ENCODE results near the gene NPHS1.

Gene NPHS1

GRCh38 chr19:35883882-35884281 is 31.6 kb upstream of the NPHS1 start:
- H3K9me3 ChIP-seq (ENCODE audit: low read length): no peaks in the 10 kb centered on the region
- H3K27ac ChIP-seq (ENCODE audit: low read depth, low read length, poor library complexity, severe bottlenecking): no peak overlapping the region
- no peak overlapping the region for H3K9ac ChIP-seq (ENCODE audit: low read length)
- no peaks in the 10 kb centered on the region for H4K20me1 ChIP-seq (ENCODE audit: insufficient read depth, low read length)
- no peaks in the 10 kb centered on the region for H3K9me2 ChIP-seq (ENCODE audit: low read depth, low read length)
- no peaks in the 10 kb centered on the region for H3K79me2 ChIP-seq (ENCODE audit: insufficient read depth, low read length)
- H3F3A ChIP-seq (ENCODE audit: insufficient read depth, low read length): peaks cover 4% of the 10 kb centered on the region; the same call in 1 of the 2 replicates
- peaks cover 5% of the 10 kb centered on the region for H3K4me1 ChIP-seq (ENCODE audit: insufficient read depth, low read length, severe bottlenecking)
- no peak overlapping the region for H2AFZ ChIP-seq (ENCODE audit: low read length)
- peaks cover 22% of the 10 kb centered on the region for H3K36me3 ChIP-seq (ENCODE audit: insufficient read depth, low read length)
- H3K27me3 ChIP-seq (ENCODE audit: insufficient read depth, low read length): no peaks in the 10 kb centered on the region
- TF ChIP-seq CTCF (IDR thresholded peaks at IDR 0.05; ENCODE audit: low read length) (no peak), EZH2 (IDR thresholded peaks at IDR 0.05; ENCODE audit: borderline replicate concordance, low read length) (no peak)
- H3K4me3 ChIP-seq (ENCODE audit: low read depth, low read length, poor library complexity, severe bottlenecking): no peak overlapping the region
- no peak overlapping the region for H3K4me2 ChIP-seq (ENCODE audit: low read length)

DNA sequence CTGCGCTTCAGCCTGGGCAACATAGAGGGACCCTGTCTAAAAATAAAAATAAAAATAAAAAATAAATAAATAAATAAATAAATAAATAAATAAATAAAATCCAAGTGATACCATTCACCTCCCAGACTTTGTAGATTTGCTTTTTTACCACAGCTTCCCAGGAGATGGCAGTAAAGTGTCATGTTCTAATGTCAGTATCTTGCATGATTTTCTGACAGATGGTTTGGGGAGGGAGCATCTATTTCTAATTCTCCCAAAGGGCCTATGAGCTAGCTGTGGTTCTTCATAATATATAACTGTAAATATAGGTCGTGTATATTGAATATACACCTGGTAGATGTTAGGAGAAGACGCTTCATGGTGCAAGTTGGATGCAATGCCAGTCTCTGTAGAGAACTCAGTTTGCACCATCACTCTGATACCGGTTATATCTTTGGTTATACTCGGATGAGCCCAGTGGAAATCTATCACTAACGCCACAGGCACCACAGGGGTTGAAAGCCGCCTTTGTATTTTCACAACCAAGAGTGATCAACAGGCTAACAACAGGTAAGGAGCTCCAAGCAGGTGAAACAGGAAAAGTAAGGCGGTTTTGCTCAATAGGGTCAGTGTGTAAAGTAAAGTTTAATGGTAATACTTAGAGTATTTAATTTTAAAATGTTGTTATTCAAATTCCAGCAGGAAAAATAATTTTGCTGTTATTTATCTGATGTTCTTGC is 30.0 kb upstream of the NPHS1 start:
- Histone ChIP-seq H3K4me3 (ENCODE audit: low read depth, low read length, poor library complexity, severe bottlenecking) (no peak overlapping the region), H3K79me2 (ENCODE audit: insufficient read depth, low read length) (no peaks in the 10 kb centered on the region), H3K9me2 (ENCODE audit: low read depth, low read length) (no peaks in the 10 kb centered on the region), H3K27ac (ENCODE audit: low read depth, low read length, poor library complexity, severe bottlenecking) (no peak overlapping the region), H3K36me3 (ENCODE audit: insufficient read depth, low read length) (peaks cover 6% of the 10 kb centered on the region; the same call in 1 of the 2 replicates), H2AFZ (ENCODE audit: low read length) (0 out of 2 replicates have a peak overlapping the region, but pooled peaks have one; percentile 25), H3K9me3 (ENCODE audit: low read length) (no peaks in the 10 kb centered on the region), H3K9ac (ENCODE audit: low read length) (peak overlapping the region; percentile 34; the same call in 1 of the 2 replicates), H4K20me1 (ENCODE audit: insufficient read depth, low read length) (no peaks in the 10 kb centered on the region), H3K4me1 (ENCODE audit: insufficient read depth, low read length, severe bottlenecking) (peaks cover 5% of the 10 kb centered on the region), H3K27me3 (ENCODE audit: insufficient read depth, low read length) (no peaks in the 10 kb centered on the region), H3K4me2 (ENCODE audit: low read length) (no peak overlapping the region), H3F3A (ENCODE audit: insufficient read depth, low read length) (peaks cover 4% of the 10 kb centered on the region; the same call in 1 of the 2 replicates)
- TF ChIP-seq EZH2 (IDR thresholded peaks at IDR 0.05; ENCODE audit: borderline replicate concordance, low read length) (no peak), CTCF (IDR thresholded peaks at IDR 0.05; ENCODE audit: low read length) (peak; percentile 47)

- TF ChIP-seq CTCF (IDR thresholded peaks at IDR 0.05; ENCODE audit: low read length): no peak
- TF ChIP-seq EZH2 (IDR thresholded peaks at IDR 0.05; ENCODE audit: borderline replicate concordance, low read length): no peak
- Histone ChIP-seq H4K20me1 (ENCODE audit: insufficient read depth, low read length) (no peaks in the 10 kb centered on the region), H3K4me2 (ENCODE audit: low read length) (no peak overlapping the region)
Observed at GRCh38 chr19:35879770-35880317, 27.5 kb upstream of the NPHS1 start.

More at GRCh38 chr19:35879770-35880317, 27.5 kb upstream of the NPHS1 start:
- no peak overlapping the region for H3K27ac ChIP-seq (ENCODE audit: low read depth, low read length, poor library complexity, severe bottlenecking)
- no peaks in the 10 kb centered on the region for H3K9me3 ChIP-seq (ENCODE audit: low read length)
- H3K9ac ChIP-seq (ENCODE audit: low read length): no peak overlapping the region
- no peaks in the 10 kb centered on the region for H3K79me2 ChIP-seq (ENCODE audit: insufficient read depth, low read length)
- H3K27me3 ChIP-seq (ENCODE audit: insufficient read depth, low read length): no peaks in the 10 kb centered on the region
- H3K36me3 ChIP-seq (ENCODE audit: insufficient read depth, low read length): no peaks in the 10 kb centered on the region
- H3F3A ChIP-seq (ENCODE audit: insufficient read depth, low read length): peaks cover 4% of the 10 kb centered on the region; the same call in 1 of the 2 replicates
- H3K4me1 ChIP-seq (ENCODE audit: insufficient read depth, low read length, severe bottlenecking): peaks cover 5% of the 10 kb centered on the region
- no peak overlapping the region for H3K4me3 ChIP-seq (ENCODE audit: low read depth, low read length, poor library complexity, severe bottlenecking)
- no peak overlapping the region for H2AFZ ChIP-seq (ENCODE audit: low read length)
- no peaks in the 10 kb centered on the region for H3K9me2 ChIP-seq (ENCODE audit: low read depth, low read length)
